GM23338 (cell line): ENCODE measurements around the gene PKP3. TPM values are rescaled to one million over a fixed set of nuclear protein-coding genes. Genes with fewer than 3 reads are reported as not detected.
A peak's percentile ranks its signal among the peaks of the same experiment; 100 is the strongest.

Source experiments
- ATAC-seq: fragments of 200-7000 bp; cut with Tn5 transposase; 3 replicates; pipeline ENCODE4 v1.9.1; 2020
- DNase-seq: peaks from one replicate; pipeline ENCODE4 v3.0.0-alpha.2; 2015; ENCODE audit warnings: low spot score
- H2AFZ ChIP-seq: fragments of 200-600 bp; sonication (generic); 2 replicates; pipeline ENCODE4 v1.8.0; 2016; ENCODE audit warnings: antibody characterized with exemption, mild to moderate bottlenecking, moderate library complexity
- H3F3A ChIP-seq: fragments of 200-600 bp; sonication (generic); replicated peaks from 2 replicates; pipeline ENCODE4 v1.8.0; 2017; ENCODE audit warnings: antibody characterized with exemption, mixed run types, low read depth
- H3K27ac ChIP-seq: fragments of 200-600 bp; sonication (generic); 2 replicates; pipeline ENCODE4 v1.6.1; 2016; ENCODE audit warnings: low read depth
- H3K27me3 ChIP-seq: fragments of 200-600 bp; sonication (generic); 2 replicates; pipeline ENCODE4 v1.8.0; 2016; ENCODE audit warnings: mild to moderate bottlenecking, mixed run types, moderate library complexity; ENCODE audit not compliant: insufficient read depth
- H3K36me3 ChIP-seq: fragments of 200-600 bp; sonication (generic); 2 replicates; pipeline ENCODE4 v1.8.0; 2016; ENCODE audit warnings: mild to moderate bottlenecking; ENCODE audit not compliant: insufficient read depth
- H3K4me1 ChIP-seq: fragments of 200-600 bp; sonication (generic); 2 replicates; pipeline ENCODE4 v1.8.0; 2016; ENCODE audit warnings: mild to moderate bottlenecking, moderate library complexity; ENCODE audit not compliant: insufficient read depth
- H3K4me2 ChIP-seq: fragments of 200-600 bp; sonication (generic); 2 replicates; pipeline ENCODE4 v1.7.1; 2017; ENCODE audit warnings: mixed run types
- H3K4me3 ChIP-seq: fragments of 200-600 bp; sonication (generic); 2 replicates; pipeline ENCODE4 v1.6.1; 2016; ENCODE audit warnings: mixed run types
- H3K79me2 ChIP-seq: fragments of 200-600 bp; sonication (generic); replicated peaks from 2 replicates; pipeline ENCODE4 v1.8.0; 2017; ENCODE audit warnings: mild to moderate bottlenecking; ENCODE audit not compliant: insufficient read depth
- H3K9me2 ChIP-seq: fragments of 200-600 bp; sonication (generic); 2 replicates; pipeline ENCODE4 v1.8.0; 2017; ENCODE audit not compliant: insufficient read depth
- H4K20me1 ChIP-seq: fragments of 200-600 bp; sonication (generic); replicated peaks from 2 replicates; pipeline ENCODE4 v1.8.0; 2017; ENCODE audit warnings: mild to moderate bottlenecking; ENCODE audit not compliant: insufficient read depth
- H3K27ac Mint-ChIP-seq: 2 replicates; pipeline ENCODE4 v1.8.0; 2020; ENCODE audit warnings: inconsistent platforms, mild to moderate bottlenecking, moderate library complexity, mixed read lengths
- H3K27me3 Mint-ChIP-seq: 3 replicates; pipeline ENCODE4 v1.8.0; 2022; ENCODE audit warnings: low read depth, mild to moderate bottlenecking, moderate library complexity, mixed read lengths, inconsistent platforms; ENCODE audit not compliant: insufficient read depth, poor library complexity
- H3K36me3 Mint-ChIP-seq: 3 replicates; pipeline ENCODE4 v1.8.0; 2021; ENCODE audit warnings: low read depth, mild to moderate bottlenecking, inconsistent platforms, moderate library complexity, mixed read lengths
- H3K4me1 Mint-ChIP-seq: 3 replicates; pipeline ENCODE4 v1.8.0; 2020; ENCODE audit warnings: mild to moderate bottlenecking, inconsistent platforms, mixed read lengths
- H3K4me3 Mint-ChIP-seq: 3 replicates; pipeline ENCODE4 v1.8.0; 2021; ENCODE audit warnings: moderate library complexity, mild to moderate bottlenecking, inconsistent platforms, mixed read lengths
- H3K9me3 Mint-ChIP-seq: 3 replicates; pipeline ENCODE4 v1.8.0; 2020; ENCODE audit warnings: moderate library complexity, mild to moderate bottlenecking, inconsistent platforms, mixed read lengths
- CREB1 ChIP-seq: fragments of 250-450 bp; sonication (Bioruptor Pico); IDR thresholded peaks from 2 replicates; pipeline ENCODE4 v1.5.0; 2020; ENCODE audit warnings: low read depth, mild to moderate bottlenecking, moderate library complexity
- EZH2 ChIP-seq: fragments of 200-600 bp; sonication (generic); IDR thresholded peaks from one replicate; pipeline ENCODE4 v1.8.0; 2017; ENCODE audit warnings: antibody characterized with exemption, mild to moderate bottlenecking, low read depth; ENCODE audit not compliant: unreplicated experiment
- EZH2phosphoT487 ChIP-seq: fragments of 200-600 bp; sonication (generic); IDR thresholded peaks from one replicate; pipeline ENCODE4 v1.8.1; 2018; ENCODE audit warnings: antibody characterized with exemption; ENCODE audit not compliant: unreplicated experiment
- JUNB ChIP-seq: IDR thresholded peaks from one replicate; pipeline ENCODE4 v1.6.1; 2016; ENCODE audit warnings: antibody characterized with exemption; ENCODE audit not compliant: unreplicated experiment
- NANOG ChIP-seq: IDR thresholded peaks from 2 replicates; pipeline ENCODE4 v1.6.1; 2016; ENCODE audit warnings: antibody characterized with exemption, borderline replicate concordance
- POLR2AphosphoS5 ChIP-seq: IDR thresholded peaks from 2 replicates; pipeline ENCODE4 v1.6.1; 2016; ENCODE audit warnings: antibody characterized with exemption, low read depth
- STAT1 ChIP-seq: IDR thresholded peaks from one replicate; pipeline ENCODE4 v1.6.1; 2016; ENCODE audit warnings: antibody characterized with exemption; ENCODE audit not compliant: unreplicated experiment
- ZNF114 ChIP-seq: fragments of 250-450 bp; sonication (Bioruptor Pico); IDR thresholded peaks from 2 replicates; pipeline ENCODE4 v1.5.0; 2020; ENCODE audit warnings: mild to moderate bottlenecking, moderate library complexity
- ZNF331 ChIP-seq: fragments of 250-450 bp; sonication (Bioruptor Pico); IDR thresholded peaks from 2 replicates; pipeline ENCODE4 v1.5.0; 2020; ENCODE audit warnings: low read depth, mild to moderate bottlenecking, moderate library complexity
- polyA plus RNA-seq: library from polyadenylated mRNA; unstranded; fragments of >200 nt; fragmentation: Nextera tagmentation; extraction: Ambion mirVana; gene quantifications from 2 replicates; pipeline ENCODE4 v1.2.1, GENCODE V29; 2016
- total RNA-seq: library from RNA; depleted of rRNA; stranded (reverse); fragments of >200 nt; shearing (Covaris generic); gene quantifications from 2 replicates; pipeline ENCODE4 v1.2.3, GENCODE V29; 2014
- TF ChIP-seq, protein P1 (sequence below): IDR thresholded peaks from 2 replicates; pipeline ENCODE4 v1.6.1; 2016; ENCODE audit warnings: antibody characterized with exemption
- TF ChIP-seq, protein P2 (sequence below): IDR thresholded peaks from one replicate; pipeline ENCODE4 v1.6.1; 2018; ENCODE audit warnings: antibody characterized with exemption; ENCODE audit not compliant: unreplicated experiment
- TF ChIP-seq, protein P3 (sequence below): fragments of 250-450 bp; sonication (Bioruptor Pico); IDR thresholded peaks from 2 replicates; pipeline ENCODE4 v1.5.0; 2020; ENCODE audit warnings: mild to moderate bottlenecking, moderate library complexity
- TF ChIP-seq, protein P4 (sequence below), 2 experiments: fragments of 200-600 bp in 1 of 2; sonication (generic) in 1 of 2; conservative IDR thresholded peaks; 2 replicates each; pipeline versions ENCODE4 v1.5.1 to v1.6.1; 2016 to 2017; ENCODE audit warnings: antibody characterized with exemption in 2 of 2, low read depth in 2 of 2, mild to moderate bottlenecking in 2 of 2, moderate library complexity in 1 of 2

Gene PKP3
- total and polyA plus RNA-seq, 2 experiments from 2014 or later: 7.2 to 23.0 TPM

DNA sequence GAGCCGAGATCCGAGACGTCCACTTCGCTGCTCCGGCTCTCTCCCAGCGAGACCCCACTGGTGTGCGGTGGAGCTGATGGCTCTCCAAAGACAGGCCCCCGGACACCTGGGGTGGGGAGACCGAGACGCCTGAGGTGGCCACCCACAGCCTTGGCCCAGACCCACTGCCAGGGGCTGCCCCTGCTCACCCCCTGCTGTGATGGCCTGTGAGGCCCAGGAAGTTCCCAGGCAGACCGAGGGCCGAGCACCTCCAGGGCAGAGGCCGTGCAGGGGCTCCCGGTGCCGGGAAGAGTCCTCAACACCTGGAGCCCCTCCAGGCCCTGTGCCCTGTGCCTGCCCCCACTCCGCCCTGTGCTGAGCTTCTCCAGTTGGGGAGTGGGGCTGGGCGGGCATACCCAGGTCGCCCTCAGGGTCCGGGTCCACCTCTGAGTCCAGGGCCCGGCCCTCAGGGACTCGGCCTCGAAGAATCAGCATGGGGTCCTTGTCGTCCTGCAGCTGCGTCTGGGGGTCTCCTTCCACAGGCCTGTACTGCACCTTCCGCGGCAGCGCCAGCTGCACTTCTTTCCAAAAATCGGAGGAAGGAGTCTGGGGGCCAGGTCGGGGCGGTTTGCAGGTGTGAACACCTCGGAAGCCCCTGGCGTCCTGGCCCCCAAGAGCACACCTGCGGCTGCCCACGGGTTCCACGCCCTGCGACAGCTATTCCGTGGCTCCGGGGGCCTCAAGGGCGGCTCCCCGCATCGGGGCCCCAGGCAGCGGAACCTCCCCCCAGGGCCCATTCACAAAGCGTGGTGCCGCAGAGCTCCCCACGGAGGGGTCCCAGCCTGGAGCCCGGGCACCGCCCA lies 12.2 kb downstream of the PKP3 start:
- Histone ChIP-seq H3K4me1 (no peaks in the 10 kb centered on the region), H3K36me3 (no peaks in the 10 kb centered on the region), H3F3A (no peaks in the 10 kb centered on the region), H3K9me2 (no peaks in the 10 kb centered on the region), H3K4me2 (peak overlapping the region; percentile 80), H2AFZ (no peak overlapping the region), H3K27ac (no peak overlapping the region), H4K20me1 (no peaks in the 10 kb centered on the region; the same call in 1 of the 2 replicates), H3K79me2 (no peaks in the 10 kb centered on the region), H3K4me3 (peak overlapping the region; percentile 59), H3K27me3 (no peaks in the 10 kb centered on the region)
- TF ChIP-seq STAT1 (no peak), EZH2phosphoT487 (no peak), CREB1 (CRISPR knock-in tag) (no peak), POLR2AphosphoS5 (no peak), ZNF331 (no peak), ZNF114 (CRISPR knock-in tag) (no peak), EZH2 (no peak), JUNB (no peak), NANOG (no peak)
- TF ChIP-seq, protein P1, sequence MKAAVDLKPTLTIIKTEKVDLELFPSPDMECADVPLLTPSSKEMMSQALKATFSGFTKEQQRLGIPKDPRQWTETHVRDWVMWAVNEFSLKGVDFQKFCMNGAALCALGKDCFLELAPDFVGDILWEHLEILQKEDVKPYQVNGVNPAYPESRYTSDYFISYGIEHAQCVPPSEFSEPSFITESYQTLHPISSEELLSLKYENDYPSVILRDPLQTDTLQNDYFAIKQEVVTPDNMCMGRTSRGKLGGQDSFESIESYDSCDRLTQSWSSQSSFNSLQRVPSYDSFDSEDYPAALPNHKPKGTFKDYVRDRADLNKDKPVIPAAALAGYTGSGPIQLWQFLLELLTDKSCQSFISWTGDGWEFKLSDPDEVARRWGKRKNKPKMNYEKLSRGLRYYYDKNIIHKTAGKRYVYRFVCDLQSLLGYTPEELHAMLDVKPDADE: no peak
- TF ChIP-seq, protein P2, sequence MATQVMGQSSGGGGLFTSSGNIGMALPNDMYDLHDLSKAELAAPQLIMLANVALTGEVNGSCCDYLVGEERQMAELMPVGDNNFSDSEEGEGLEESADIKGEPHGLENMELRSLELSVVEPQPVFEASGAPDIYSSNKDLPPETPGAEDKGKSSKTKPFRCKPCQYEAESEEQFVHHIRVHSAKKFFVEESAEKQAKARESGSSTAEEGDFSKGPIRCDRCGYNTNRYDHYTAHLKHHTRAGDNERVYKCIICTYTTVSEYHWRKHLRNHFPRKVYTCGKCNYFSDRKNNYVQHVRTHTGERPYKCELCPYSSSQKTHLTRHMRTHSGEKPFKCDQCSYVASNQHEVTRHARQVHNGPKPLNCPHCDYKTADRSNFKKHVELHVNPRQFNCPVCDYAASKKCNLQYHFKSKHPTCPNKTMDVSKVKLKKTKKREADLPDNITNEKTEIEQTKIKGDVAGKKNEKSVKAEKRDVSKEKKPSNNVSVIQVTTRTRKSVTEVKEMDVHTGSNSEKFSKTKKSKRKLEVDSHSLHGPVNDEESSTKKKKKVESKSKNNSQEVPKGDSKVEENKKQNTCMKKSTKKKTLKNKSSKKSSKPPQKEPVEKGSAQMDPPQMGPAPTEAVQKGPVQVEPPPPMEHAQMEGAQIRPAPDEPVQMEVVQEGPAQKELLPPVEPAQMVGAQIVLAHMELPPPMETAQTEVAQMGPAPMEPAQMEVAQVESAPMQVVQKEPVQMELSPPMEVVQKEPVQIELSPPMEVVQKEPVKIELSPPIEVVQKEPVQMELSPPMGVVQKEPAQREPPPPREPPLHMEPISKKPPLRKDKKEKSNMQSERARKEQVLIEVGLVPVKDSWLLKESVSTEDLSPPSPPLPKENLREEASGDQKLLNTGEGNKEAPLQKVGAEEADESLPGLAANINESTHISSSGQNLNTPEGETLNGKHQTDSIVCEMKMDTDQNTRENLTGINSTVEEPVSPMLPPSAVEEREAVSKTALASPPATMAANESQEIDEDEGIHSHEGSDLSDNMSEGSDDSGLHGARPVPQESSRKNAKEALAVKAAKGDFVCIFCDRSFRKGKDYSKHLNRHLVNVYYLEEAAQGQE: no peak
- TF ChIP-seq, protein P3, sequence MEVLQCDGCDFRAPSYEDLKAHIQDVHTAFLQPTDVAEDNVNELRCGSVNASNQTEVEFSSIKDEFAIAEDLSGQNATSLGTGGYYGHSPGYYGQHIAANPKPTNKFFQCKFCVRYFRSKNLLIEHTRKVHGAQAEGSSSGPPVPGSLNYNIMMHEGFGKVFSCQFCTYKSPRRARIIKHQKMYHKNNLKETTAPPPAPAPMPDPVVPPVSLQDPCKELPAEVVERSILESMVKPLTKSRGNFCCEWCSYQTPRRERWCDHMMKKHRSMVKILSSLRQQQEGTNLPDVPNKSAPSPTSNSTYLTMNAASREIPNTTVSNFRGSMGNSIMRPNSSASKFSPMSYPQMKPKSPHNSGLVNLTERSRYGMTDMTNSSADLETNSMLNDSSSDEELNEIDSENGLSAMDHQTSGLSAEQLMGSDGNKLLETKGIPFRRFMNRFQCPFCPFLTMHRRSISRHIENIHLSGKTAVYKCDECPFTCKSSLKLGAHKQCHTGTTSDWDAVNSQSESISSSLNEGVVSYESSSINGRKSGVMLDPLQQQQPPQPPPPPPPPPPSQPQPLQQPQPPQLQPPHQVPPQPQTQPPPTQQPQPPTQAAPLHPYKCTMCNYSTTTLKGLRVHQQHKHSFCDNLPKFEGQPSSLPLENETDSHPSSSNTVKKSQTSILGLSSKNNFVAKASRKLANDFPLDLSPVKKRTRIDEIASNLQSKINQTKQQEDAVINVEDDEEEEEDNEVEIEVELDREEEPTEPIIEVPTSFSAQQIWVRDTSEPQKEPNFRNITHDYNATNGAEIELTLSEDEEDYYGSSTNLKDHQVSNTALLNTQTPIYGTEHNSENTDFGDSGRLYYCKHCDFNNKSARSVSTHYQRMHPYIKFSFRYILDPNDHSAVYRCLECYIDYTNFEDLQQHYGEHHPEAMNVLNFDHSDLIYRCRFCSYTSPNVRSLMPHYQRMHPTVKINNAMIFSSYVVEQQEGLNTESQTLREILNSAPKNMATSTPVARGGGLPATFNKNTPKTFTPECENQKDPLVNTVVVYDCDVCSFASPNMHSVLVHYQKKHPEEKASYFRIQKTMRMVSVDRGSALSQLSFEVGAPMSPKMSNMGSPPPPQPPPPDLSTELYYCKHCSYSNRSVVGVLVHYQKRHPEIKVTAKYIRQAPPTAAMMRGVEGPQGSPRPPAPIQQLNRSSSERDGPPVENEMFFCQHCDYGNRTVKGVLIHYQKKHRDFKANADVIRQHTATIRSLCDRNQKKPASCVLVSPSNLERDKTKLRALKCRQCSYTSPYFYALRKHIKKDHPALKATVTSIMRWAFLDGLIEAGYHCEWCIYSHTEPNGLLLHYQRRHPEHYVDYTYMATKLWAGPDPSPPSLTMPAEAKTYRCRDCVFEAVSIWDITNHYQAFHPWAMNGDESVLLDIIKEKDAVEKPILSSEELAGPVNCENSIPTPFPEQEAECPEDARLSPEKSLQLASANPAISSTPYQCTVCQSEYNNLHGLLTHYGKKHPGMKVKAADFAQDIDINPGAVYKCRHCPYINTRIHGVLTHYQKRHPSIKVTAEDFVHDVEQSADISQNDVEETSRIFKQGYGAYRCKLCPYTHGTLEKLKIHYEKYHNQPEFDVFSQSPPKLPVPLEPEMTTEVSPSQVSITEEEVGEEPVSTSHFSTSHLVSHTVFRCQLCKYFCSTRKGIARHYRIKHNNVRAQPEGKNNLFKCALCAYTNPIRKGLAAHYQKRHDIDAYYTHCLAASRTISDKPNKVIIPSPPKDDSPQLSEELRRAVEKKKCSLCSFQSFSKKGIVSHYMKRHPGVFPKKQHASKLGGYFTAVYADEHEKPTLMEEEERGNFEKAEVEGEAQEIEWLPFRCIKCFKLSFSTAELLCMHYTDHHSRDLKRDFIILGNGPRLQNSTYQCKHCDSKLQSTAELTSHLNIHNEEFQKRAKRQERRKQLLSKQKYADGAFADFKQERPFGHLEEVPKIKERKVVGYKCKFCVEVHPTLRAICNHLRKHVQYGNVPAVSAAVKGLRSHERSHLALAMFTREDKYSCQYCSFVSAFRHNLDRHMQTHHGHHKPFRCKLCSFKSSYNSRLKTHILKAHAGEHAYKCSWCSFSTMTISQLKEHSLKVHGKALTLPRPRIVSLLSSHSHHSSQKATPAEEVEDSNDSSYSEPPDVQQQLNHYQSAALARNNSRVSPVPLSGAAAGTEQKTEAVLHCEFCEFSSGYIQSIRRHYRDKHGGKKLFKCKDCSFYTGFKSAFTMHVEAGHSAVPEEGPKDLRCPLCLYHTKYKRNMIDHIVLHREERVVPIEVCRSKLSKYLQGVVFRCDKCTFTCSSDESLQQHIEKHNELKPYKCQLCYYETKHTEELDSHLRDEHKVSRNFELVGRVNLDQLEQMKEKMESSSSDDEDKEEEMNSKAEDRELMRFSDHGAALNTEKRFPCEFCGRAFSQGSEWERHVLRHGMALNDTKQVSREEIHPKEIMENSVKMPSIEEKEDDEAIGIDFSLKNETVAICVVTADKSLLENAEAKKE: no peak
- TF ChIP-seq, protein P4, sequence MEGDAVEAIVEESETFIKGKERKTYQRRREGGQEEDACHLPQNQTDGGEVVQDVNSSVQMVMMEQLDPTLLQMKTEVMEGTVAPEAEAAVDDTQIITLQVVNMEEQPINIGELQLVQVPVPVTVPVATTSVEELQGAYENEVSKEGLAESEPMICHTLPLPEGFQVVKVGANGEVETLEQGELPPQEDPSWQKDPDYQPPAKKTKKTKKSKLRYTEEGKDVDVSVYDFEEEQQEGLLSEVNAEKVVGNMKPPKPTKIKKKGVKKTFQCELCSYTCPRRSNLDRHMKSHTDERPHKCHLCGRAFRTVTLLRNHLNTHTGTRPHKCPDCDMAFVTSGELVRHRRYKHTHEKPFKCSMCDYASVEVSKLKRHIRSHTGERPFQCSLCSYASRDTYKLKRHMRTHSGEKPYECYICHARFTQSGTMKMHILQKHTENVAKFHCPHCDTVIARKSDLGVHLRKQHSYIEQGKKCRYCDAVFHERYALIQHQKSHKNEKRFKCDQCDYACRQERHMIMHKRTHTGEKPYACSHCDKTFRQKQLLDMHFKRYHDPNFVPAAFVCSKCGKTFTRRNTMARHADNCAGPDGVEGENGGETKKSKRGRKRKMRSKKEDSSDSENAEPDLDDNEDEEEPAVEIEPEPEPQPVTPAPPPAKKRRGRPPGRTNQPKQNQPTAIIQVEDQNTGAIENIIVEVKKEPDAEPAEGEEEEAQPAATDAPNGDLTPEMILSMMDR (conservative IDR thresholded peaks at IDR 0.05; ENCODE audit: low read depth in 2 of 2): no peak
- Mint-ChIP-seq H3K27me3 (peaks cover 8% of the 10 kb centered on the region), H3K27ac (no peak overlapping the region), H3K4me1 (no peaks in the 10 kb centered on the region; the same call in 2 of the 3 replicates), H3K4me3 (peak overlapping the region; percentile 36; the same call in 1 of the 3 replicates), H3K36me3 (no peaks in the 10 kb centered on the region; the same call in 2 of the 3 replicates), H3K9me3 (peaks cover 10% of the 10 kb centered on the region; the same call in 2 of the 3 replicates)
- peak; percentile 4; the same call in 2 of the 3 replicates for ATAC-seq
- DNase-seq: no peak
